Kidney (tissue), 14 donors: ENCODE measurements around the gene DHH. TPM values are rescaled to one million over a fixed set of nuclear protein-coding genes. Genes with fewer than 3 reads are reported as not detected.

Source experiments
- DNase-seq, 5 donors: peaks; one replicate each; pipeline ENCODE4 v3.0.0-alpha.2; 2013 to 2020
- FAIRE-seq: peaks from 2 replicates; lab custom pipeline; 2012; peaks lifted over from hg19 to GRCh38; lab: Jason Lieb, UNC
- H3K27ac ChIP-seq, 2 donors: one replicate each; pipeline ENCODE4 v1.7.0; 2013; ENCODE audit warnings: low read depth in 2 of 2, low read length in 2 of 2, inconsistent platforms in 1 of 2
- H3K27me3 ChIP-seq: one replicate; pipeline ENCODE4 v1.7.1; 2013; ENCODE audit warnings: low read length, inconsistent platforms; ENCODE audit not compliant: control insufficient read depth, insufficient read depth
- H3K36me3 ChIP-seq, 3 donors: one replicate each; pipeline versions ENCODE4 v1.7.0 to v1.7.1; 2013; ENCODE audit warnings: low read length in 3 of 3, control low read depth in 1 of 3, inconsistent platforms in 1 of 3; ENCODE audit not compliant: insufficient read depth in 3 of 3, control insufficient read depth in 2 of 3
- H3K4me1 ChIP-seq, 3 donors: one replicate each; pipeline versions ENCODE4 v1.7.0 to v1.7.1; 2013; ENCODE audit warnings: low read length in 3 of 3, inconsistent platforms in 1 of 3, low read depth in 1 of 3; ENCODE audit not compliant: control insufficient read depth in 2 of 3, insufficient read depth in 2 of 3
- H3K4me3 ChIP-seq, 3 donors: one replicate each; pipeline versions ENCODE4 v1.7.0 to v1.8.1; 2013; ENCODE audit warnings: low read length in 3 of 3, control low read depth in 1 of 3, inconsistent platforms in 1 of 3
- H3K9ac ChIP-seq, 3 donors: one replicate each; pipeline versions ENCODE4 v1.7.0 to v1.7.1; 2013; ENCODE audit warnings: low read length in 3 of 3, control low read depth in 1 of 3, inconsistent platforms in 1 of 3
- H3K9me3 ChIP-seq, 3 donors: one replicate each; pipeline versions ENCODE4 v1.7.0 to v1.7.1; 2013; ENCODE audit warnings: low read length in 3 of 3, control low read depth in 1 of 3, inconsistent platforms in 1 of 3; ENCODE audit not compliant: control insufficient read depth in 2 of 3, insufficient read depth in 1 of 3
- intact Hi-C: fragments of 100-400 bp; cut with DNase I; formaldehyde crosslinking; loops from one replicate; pipeline ENCODE4 v1.11.1; 2022
- polyA plus RNA-seq: library from polyadenylated mRNA; stranded (reverse); fragments of 350-450 nt; fragmentation: Illumina TruSeq; extraction: RNeasy Lipid Tissue Mini Kit (QIAGEN cat#74804); gene quantifications from one replicate; pipeline ENCODE4 v1.2.3, GENCODE V29; 2014; ENCODE audit warnings: low read depth, low replicate concordance; ENCODE audit not compliant: insufficient read depth
- total RNA-seq: library from RNA; stranded (reverse); fragmentation: NEBNext Ultra II Directional; extraction: Animal tissue kit (Norgen Biotek cat#: 25700); gene quantifications from one replicate; pipeline ENCODE4 v1.2.1, GENCODE V29; 2021
- TF ChIP-seq, protein P1 (sequence below): IDR thresholded peaks from 3 replicates; pipeline ENCODE4 v1.5.1; 2012; ENCODE audit warnings: mild to moderate bottlenecking, moderate library complexity, borderline replicate concordance; ENCODE audit not compliant: insufficient read depth; ENCODE audit errors: extremely low read depth
- donor health status: control.
- donor health status: control.
- donor health status: control.
- donor health status: control.
- donor health status: control.
- donor health status: DM: yes; HTN: yes; CAD: no.
- donor health status: Normal renal cell carcinoma (clear cell type).

The DHH gene
- total and polyA plus RNA-seq, 2 donors from 2014 or later: 0.54 to 1.6 TPM

DNA sequence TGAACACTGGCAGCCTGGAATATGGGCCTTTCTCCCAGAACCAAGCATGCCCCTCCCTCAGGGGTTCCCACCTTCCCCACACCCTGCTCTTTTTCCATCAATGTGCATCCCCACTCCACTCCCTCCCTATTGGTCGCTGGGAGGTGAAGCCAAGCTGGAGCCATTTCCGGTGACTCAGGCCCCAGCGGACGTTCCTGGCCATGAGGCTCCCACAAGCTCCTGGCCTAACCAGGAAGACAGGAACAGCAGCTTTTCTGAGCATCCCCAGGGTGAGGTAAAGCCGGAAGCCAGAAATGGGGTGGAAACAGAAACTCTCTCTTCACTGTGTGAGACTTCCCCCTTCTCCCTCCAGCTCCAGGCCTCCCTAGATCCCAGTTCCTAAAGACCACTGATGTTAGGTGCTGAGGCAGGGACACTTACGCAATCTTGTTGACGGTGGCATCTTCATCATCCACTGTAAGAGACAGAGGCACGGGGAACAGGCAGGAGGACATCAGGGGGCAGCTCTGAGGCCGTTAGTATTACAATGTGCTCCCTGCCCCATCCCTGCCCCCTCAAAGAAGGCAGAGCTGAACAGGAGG lies 11.0 kb upstream of the DHH start:
- Histone ChIP-seq H3K4me1 (peaks cover 3 to 19% (median 10%) of the 10 kb centered on the region in 3 donors), H3K36me3 (peaks cover 3 to 57% (median 38%) of the 10 kb centered on the region in 3 donors), H3K27ac (no peak overlapping the region), H3K27me3 (no peaks in the 10 kb centered on the region), H3K9me3 (no peaks in the 10 kb centered on the region), H3K4me3 (no peak overlapping the region), H3K9ac (no peak overlapping the region)
- intact Hi-C loops: no loop called here
- TF ChIP-seq, protein P1, sequence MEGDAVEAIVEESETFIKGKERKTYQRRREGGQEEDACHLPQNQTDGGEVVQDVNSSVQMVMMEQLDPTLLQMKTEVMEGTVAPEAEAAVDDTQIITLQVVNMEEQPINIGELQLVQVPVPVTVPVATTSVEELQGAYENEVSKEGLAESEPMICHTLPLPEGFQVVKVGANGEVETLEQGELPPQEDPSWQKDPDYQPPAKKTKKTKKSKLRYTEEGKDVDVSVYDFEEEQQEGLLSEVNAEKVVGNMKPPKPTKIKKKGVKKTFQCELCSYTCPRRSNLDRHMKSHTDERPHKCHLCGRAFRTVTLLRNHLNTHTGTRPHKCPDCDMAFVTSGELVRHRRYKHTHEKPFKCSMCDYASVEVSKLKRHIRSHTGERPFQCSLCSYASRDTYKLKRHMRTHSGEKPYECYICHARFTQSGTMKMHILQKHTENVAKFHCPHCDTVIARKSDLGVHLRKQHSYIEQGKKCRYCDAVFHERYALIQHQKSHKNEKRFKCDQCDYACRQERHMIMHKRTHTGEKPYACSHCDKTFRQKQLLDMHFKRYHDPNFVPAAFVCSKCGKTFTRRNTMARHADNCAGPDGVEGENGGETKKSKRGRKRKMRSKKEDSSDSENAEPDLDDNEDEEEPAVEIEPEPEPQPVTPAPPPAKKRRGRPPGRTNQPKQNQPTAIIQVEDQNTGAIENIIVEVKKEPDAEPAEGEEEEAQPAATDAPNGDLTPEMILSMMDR: no peak
- FAIRE-seq (no peak), DNase-seq (no peak)

DNA sequence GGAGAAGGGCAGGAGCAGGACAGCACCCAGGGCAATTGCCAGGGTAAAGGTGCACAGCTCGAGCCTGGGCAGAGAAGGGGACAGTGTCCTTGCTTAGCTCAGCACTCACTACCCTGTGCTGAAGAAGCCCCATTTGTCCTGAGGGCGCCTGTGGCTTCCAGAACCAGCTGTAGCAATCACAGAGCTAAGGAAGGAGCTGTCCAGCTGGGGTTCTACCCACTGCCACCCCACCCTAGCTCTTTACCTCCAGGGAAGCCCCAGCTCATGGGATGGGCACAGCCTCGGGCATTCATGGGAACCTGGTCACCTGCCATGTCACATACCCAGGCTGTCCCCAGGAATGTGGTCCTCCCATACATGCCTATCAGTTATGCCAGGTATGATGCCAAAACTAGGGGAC lies 10.2 kb upstream of the DHH start:
- Histone ChIP-seq H3K27ac (no peak overlapping the region), H3K4me1 (peaks cover 3 to 19% (median 10%) of the 10 kb centered on the region in 3 donors), H3K9ac (no peak overlapping the region), H3K4me3 (no peak overlapping the region), H3K9me3 (no peaks in the 10 kb centered on the region), H3K27me3 (no peaks in the 10 kb centered on the region), H3K36me3 (peaks cover 6 to 65% (median 43%) of the 10 kb centered on the region in 3 donors)
- intact Hi-C loops: no loop called here
- DNase-seq (no peak), FAIRE-seq (no peak)
- TF ChIP-seq, protein P1: no peak

DNA sequence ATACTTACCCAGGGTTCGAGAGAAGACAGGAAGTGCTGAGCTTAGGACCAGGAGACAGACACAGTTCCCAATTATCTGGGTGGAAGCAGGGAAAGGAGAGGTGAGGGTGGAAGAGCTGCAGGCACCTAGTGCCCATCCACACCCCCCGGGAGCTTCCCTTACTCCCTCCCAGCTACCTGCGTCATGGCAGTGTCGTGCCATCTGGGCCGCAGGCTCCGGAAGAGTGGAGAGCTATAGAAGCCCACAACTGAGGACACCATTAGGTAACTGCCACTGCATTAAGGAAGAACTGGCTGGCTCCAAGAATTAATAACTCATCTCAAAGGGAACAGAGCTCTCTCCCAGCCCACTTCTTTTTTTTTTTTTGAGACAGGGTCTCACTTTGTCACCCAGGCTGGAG lies 5.8 kb upstream of the DHH start:
- Histone ChIP-seq H3K4me1 (peaks cover 0 to 9% (median 0%) of the 10 kb centered on the region in 3 donors), H3K27ac (no peak overlapping the region), H3K27me3 (no peaks in the 10 kb centered on the region), H3K9ac (no peak overlapping the region), H3K36me3 (peaks cover 6 to 65% (median 49%) of the 10 kb centered on the region in 3 donors), H3K4me3 (no peak overlapping the region), H3K9me3 (no peaks in the 10 kb centered on the region)
- TF ChIP-seq, protein P1: no peak
- intact Hi-C loops: no loop called here
- FAIRE-seq (no peak), DNase-seq (no peak)
